GM18867 (cell line): ENCODE results near the gene CCKAR.
"Not testable (repeated sequence)": the region's sequence is repeated elsewhere in the genome, so short reads cannot be mapped to it uniquely, and the experiment has no call there.

Experiments
- ATAC-seq: cut with Tn5 transposase; IDR thresholded peaks from one replicate; pipeline ENCODE4 v1.9.1; 2021; ENCODE audit warnings: mild to moderate bottlenecking, moderate library complexity; ENCODE audit not compliant: unreplicated experiment

The CCKAR gene, protein sequence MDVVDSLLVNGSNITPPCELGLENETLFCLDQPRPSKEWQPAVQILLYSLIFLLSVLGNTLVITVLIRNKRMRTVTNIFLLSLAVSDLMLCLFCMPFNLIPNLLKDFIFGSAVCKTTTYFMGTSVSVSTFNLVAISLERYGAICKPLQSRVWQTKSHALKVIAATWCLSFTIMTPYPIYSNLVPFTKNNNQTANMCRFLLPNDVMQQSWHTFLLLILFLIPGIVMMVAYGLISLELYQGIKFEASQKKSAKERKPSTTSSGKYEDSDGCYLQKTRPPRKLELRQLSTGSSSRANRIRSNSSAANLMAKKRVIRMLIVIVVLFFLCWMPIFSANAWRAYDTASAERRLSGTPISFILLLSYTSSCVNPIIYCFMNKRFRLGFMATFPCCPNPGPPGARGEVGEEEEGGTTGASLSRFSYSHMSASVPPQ

DNA sequence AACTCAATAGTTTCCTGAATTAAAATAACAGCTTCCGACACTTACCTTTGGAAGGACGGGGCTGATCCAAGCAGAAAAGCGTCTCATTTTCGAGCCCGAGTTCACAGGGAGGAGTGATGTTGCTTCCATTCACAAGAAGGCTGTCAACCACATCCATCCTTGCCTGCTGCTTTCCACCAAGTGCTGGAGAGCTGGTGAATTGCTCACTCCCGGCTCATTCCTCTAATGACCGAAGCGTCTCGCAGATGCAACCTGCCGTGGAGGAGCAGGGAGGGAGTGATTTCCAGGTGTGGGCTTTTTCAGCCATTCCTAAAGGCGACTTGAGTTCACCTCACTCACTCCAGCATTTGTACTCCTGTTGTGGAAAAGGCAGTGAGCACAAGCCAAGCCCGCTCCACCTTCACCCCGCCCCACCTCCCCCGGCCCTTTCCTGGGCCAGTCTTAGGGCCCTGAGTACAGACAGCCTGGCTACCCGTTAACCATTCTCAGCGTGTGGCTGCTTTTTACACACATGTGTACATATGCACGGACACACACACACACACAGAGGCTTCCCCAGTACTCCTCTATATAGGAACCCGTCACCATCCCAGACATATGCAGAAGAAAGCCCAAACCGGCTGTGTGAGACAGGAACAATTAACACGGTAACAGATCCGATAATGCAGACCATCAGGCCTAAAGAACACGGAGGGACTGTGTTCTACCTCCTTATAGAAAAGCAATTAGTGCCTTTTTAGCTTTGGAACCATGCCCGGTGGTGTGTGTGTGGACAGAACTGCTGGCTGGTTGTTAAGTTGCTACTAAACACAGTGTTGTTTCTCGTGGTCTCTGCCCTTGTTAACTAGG, at the start of gene CCKAR:
Gene CCKAR, minus strand, starts transcription at position 374 of the 849 bp plus-strand sequence. Its CDS starts 217 bp downstream, at position 157.
- no peak for ATAC-seq

DNA sequence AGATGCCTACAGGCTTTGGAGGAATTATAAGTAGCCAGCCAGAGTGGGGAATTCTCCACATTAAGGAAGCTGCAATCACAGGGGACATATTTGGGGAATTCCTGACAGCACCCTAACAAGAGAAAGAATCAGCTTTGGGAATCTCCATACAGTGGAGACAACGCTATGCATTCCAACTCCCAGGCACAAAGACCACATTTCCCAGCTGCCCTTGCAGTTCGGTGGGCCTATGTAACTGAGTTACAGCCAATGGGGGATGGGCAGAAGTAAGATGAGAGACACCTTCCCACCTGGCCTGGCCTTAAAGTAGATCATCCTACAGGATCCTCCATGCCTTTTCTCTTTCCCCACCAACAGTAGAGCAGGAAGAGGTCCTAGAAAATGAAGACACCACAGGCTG, 43.4 kb upstream of the CCKAR start:
- no peak for ATAC-seq

DNA sequence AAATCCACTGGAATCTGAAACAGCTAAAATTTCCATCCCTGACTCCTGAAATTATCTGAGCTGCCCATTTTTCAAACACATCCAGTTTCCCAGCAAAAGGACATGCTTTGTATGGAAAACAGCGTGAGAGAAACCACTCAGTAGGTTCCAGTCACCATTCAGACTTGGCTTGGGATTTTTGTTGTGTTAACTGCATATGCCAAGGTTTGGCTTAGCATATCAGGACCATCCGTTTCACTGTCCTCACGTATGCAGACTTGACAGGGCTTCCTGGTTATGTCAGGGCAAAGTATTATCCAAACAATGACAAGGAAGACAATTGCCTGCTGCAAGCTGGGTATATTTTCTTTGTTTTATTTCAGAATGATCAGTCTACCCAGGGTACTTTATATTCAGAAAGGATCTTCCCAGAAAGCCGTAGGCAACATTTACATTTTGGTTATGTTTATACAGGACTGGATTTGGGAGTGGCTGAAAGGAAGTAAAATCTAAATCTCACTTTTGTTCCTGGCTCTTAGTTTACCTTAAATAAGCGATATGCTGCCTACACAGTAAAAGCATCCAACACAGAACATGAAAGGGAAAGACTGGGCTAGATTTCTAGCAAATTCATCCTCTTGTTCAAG, 41.3 kb upstream of the CCKAR start:
- ATAC-seq: no peak

DNA sequence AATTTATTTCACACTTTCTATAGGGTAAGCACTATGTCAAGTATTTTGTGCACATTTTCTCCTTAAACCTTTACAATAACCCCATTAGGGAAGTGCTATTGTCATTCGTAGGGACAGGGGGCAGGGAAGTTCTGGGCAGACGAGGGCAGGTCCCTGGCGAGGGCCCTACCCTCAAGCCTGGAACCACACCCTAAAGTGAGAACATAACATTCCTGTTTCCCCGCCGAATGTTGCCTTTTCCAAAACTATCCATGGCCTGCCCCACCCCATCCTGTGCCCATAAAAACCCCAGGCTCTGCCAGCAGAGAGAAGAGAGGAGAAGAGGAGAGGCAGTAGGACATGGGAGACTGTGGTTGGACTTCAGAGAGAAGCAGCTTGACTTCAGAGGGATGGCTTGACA, 39.8 kb upstream of the CCKAR start:
- ATAC-seq: no peak

DNA sequence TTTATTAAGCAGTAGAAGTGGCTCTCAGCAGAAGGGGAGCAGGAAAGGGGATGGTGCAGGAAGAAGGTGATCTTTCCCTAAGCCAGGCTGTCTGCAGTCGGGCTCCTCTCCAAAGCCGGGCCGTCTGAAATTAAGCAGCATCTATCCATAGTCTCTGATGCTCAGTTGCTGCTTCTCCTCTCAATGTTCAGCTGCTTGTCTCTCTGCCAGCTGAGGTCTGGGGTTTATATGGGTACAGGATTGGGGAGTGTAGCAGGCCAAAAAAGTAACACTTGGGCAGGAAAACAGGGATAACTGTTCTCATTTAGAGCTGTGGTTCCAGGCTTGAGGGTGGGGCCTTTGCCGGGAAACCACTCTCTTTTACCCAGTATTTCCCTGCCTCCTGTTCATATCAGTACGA, 39.2 kb upstream of the CCKAR start:
- ATAC-seq: no peak

DNA sequence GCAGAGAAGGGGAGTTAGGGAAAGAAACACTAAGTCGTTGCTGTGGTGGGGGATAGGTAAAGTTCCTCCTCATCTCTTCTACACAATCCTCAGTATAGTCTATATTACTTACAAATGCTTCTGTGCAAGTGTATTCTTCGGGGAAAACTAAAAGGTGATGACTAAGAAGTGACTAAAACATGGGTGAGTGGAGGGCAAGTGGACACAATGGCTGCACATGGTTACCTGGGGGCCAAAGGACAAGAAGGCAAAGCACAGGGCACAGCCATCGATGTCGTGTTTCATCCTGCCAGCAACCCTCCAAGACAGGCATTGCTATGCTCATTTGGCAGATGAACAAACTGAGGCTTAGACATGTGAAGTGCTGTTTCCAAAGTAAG, 35.5 kb upstream of the CCKAR start:
- ATAC-seq: no peak

DNA sequence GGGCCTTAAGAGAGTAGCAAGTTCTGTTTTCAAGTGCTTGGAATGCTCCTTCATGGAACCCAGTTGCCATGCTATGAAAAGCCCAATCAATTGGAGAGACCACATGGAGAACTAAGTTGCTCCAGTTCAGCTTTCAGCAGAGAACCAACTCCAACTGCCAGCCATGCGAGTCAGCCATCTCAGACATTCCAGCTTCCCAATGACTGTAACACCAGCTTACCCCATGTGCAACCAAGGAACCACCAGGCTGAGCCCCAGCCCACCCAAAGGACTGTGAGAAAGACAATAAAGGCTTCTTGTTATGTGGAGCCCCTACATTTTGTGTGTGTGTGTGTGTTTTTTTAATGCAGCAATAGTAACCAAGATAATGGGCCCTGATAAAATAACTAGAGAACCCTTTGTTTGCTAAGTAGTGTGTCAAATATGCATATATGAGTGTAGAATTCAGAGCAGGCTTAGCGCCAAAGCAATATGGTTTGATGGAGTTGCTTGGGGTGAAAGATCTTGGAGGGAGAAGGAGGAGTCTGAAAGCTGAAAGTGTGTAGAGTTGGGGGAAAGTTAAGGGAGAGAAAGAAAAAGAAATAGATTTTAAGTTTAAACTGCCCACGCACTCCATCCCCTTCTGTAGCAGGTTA, 35.0 kb upstream of the CCKAR start:
- ATAC-seq: no peak

DNA sequence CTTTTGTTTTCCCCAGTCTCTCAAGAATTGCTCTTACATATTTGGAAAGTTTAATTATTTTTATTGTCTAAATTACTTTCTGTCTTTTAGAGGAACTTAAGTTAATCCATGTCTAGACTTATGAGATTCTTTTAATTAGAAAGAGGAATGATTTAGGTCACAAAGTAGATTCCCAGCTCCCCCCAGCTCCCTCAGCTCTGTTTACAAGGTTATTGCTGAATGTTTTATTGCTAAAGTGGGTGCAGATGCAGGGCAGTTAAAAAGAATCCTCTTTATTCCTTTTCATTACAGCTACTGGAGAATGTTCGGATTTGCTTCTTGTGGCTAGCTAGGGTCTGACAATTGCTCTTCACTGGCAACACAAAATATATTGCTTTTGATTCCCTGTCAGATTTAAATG, 33.7 kb upstream of the CCKAR start:
- no peak for ATAC-seq

DNA sequence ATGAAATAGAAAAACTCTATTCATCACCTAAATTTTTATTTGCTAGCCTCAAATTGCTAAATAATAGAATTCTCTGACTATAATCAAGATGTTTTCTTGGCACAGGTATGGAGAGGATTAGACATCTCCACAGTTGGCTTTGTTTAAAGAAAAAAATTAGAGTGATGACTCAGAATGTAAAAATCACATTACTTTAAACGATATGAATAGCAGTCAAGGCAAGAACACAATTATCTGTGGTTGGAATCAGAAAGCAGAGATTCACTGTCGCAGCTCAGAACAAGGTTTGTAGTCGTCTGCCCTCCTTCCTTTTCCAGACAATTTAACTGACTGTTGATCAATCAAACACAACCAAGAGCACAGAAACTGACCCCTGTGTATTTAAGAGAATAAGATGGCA, 32.2 kb upstream of the CCKAR start:
- ATAC-seq: no peak

DNA sequence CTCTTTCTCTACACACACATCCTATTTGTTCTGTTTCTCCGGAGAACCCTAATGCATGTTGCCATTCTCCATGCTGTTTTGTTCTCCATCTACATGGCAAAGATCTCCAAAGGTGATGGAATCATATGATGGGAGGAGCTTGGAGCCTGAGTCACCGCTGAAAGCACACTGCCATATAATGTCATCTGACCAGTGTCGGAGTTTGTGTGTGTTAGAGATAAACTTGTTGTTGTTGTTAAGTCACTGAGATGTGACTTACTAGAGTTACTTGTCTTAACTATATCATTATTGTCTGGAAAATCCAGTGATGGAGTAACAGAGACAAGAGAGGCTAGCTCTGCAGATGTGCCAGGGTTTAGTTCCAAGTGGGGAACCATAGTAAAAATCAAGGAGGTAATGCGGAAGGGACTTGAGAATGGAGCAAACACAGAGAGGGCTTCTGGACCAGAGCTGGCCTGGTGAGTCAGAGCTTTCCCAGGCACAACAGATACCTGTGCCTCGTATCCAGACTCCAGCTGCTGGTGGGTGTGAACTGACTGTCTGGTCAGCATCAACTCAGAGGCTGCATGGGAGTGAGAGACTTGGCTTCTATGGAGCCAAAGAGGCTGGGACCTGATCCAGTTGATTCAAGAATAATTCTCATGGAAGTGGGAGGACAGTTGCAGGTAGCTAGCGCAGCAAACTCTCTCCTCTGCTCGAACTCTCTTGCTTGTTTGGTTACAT, 30.6 kb upstream of the CCKAR start:
- ATAC-seq: no peak

DNA sequence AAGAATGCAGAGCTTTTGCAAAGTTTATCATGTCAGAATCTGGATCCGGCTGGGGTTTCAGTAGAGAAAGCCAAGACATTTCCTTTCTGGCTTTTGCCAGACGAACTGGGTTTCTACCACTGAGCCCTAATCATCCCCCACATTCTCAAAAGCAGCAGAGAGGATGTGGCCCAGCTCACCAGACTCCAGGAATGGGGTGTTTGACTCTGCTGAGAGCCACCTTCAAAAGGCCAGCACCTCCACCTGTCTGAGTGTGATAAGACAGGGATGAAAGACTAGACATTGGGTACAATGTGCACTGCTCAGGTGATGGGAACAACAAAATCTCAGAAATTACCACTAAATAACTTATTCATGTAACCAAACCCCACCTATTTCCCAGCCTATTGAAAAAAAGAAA, 25.7 kb upstream of the CCKAR start:
- no peak for ATAC-seq

DNA sequence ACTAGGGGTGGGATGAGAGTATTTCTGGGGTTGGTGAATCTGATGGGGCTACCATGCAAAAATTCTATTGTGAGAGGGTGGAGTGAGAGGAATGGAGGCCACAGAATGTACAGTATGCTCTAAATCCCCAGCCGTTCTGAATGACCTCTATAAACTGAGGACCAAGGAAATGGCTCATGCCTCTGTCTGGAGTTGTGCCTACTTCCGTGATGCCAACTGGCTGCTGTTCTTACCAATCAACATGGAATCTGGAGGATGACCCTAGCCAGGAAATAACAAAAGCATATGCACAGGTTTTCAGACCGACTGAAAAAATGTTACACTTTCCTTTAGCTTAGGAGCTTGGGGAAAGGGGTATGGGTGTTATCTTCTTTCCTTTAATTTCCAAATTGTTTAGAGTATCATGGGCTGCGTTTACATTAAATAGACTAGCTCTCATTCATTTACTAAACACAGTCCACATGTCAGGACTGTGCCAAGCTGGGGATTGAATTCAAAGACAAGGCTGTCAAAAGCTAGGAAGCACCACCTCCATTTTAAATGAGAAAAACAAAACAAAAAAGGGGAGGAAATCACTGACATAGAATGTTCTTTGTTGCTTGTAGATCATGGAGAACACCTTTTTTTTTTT, 20.2 kb upstream of the CCKAR start:
- no peak for ATAC-seq

DNA sequence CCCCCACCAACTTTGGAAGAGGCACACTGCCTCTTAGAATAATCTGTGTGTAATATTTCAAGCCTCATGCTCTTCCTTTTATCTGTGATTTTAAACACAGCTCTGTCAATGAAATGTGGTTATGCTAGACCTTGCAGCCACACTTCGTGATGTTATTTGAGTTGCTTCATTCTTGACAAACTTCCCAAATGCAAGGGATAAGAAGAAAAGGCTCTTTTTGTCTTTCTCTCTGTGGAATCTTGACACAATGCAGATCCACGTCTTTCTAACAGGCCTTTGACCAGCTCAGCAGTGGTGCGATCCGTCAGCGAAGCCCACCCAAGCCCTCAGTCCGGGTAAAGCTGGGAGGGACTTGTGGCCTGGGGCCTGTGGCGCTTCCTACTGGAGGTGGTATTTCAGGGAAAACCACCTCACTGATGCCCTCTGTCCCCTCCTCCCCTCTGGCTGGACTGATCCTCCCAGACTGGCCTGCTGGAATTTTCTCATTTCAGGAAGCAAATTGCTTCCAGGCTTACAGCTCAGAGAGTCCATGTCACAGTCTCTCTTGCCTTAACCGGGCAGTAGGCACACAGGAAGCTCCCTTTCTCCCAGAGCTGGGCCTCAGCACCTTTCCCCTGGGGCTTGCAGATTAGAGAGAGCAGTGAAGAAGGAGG, 19.5 kb upstream of the CCKAR start:
- ATAC-seq: no peak

DNA sequence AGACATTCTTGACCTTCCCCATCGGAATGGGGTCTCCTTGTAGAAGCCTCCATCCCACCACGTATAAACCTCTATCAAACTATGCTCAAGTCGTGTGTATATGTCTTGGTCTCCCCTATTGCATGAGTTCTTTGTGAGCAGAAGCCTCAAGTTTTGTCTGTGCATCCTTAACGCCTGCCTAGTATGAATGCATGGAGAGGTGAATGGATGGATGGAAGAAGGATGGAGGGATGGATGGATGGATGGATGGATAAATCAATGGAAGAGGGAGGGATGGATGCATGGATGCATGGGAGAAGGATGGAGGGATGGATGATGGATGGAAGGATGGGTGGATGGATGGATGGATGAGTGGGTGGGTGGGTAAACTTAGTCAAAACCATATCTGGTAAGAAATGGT, 17.0 kb upstream of the CCKAR start:
- ATAC-seq: no peak

DNA sequence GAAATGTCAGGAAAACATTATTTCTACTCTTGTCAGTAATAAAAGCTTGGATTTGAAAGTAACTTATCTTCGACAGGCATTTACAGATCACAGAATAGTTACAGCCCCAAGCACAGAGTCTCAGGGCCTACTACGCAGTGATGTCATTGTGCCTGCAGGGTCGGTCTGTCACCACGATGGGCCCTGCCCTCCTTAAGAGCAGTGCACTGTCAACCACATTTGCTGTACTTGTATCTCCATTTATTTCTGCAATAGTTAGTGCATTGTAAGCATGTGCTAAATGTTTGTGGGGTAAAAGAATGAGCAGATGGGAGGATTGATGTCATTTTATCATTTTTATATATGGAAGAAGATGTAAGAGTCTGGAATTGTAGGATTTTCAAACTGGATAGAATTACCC, 13.6 kb upstream of the CCKAR start:
- ATAC-seq: no peak

DNA sequence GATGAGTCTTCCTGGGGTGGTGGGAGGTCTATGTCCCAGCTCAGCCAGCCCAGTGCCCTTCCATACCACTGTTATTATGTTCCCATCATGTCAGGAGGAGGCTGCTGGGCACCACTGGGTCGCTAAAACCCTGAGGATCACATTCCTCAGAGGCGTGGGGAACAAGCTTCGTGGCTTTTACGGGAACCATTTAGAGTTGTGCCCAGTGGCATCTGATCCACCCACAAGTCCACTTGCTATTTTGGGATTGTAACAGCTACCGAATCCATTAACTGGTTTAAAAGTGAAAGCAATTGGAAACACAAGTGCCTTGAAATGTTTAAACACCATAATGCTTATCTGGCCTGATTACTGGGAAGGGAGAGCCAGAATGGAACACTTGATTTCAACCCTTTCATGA, 13.1 kb upstream of the CCKAR start:
- ATAC-seq: no peak

DNA sequence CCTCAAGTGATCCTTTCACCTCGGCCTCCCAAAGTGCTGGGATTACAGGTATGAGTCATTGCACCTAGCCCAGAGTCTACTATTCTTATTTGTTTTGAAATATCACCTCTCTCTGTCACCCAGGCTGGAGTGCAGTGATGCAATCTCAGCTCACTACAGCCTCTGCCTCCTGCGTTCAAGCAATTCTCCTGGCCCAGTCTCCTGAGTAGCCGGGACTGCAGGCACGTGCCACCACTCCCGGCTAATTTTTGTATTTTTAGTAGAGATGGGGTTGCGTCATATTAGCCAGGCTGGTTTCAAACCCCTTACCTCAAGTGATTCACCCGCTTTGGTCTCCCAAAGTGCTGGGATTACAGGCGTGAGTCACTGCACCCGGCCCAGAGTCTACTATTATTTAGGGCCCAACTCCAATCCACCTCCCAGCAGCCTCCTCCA, 10.3 kb upstream of the CCKAR start:
- ATAC-seq: not testable (repeated sequence)

DNA sequence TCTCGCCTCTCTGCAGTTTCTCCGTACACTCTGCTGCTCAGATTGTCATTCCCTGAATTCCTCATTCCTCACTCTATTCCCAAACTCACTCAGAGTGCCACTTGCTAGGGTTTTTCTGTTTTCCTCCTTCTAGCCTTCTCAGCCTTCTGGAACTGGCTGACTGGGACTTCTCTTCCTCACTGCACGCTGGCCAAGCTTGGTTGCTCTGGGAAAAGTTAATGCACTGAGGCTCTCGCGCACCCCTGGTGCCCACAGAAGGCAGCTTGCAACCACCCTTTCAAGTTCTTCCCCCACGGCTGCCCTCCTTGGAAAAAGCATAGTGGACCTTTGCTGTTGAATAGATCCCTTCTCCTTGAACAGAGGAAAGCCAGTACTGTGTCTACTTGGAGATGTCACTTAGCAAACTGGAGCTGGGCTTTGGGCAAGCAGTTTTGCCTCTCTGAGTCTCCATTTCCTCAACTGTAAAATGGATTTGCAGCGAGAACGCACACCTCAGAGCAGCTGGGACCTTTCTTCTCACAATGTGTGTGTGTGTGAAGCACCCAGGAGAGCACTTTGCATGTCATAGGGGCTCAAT, 6.0 kb upstream of the CCKAR start:
- no peak for ATAC-seq

DNA sequence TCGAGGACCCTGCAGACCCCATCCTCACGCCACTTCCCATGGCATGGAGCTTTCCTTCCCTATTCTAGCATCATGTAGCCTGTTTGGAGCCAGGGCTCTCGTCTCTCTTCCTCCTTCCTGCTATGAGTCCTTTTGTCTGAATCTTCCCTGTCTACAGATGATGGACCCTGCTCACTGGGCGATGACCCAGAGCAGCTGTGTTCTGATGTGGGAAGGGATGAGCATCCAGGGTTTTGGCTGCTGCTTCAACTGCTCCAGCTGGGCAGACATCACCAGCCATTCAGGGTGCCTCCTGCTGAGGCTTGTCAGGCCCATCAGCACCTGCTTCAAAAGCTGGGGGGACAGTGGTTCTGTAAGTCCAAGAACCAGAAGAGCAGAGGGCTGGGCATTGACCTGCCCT, 3.2 kb upstream of the CCKAR start:
- no peak for ATAC-seq
